Smooth muscle cell (in vitro differentiated cells): ENCODE measurements around the gene PLCB4. TPM values are rescaled to one million over a fixed set of nuclear protein-coding genes. Genes with fewer than 3 reads are reported as not detected.

Experiments used
- DNase-seq: peaks from one replicate; lab custom pipeline; 2025; ENCODE audit not compliant: unreplicated experiment; lab: John Stamatoyannopoulos, UW
- H2AFZ ChIP-seq: fragments of 200-600 bp; sonication (generic); 2 replicates; pipeline ENCODE4 v1.6.0; 2016; ENCODE audit warnings: antibody characterized with exemption, low read depth, mild to moderate bottlenecking
- H3F3A ChIP-seq: fragments of 200-600 bp; sonication (generic); 2 replicates; pipeline ENCODE4 v1.6.0; 2017; ENCODE audit warnings: antibody characterized with exemption, low read depth
- H3K27ac ChIP-seq: fragments of 200-600 bp; sonication (generic); 2 replicates; pipeline ENCODE4 v1.5.1; 2016; ENCODE audit warnings: low read depth, mild to moderate bottlenecking
- H3K27me3 ChIP-seq: fragments of 200-600 bp; sonication (generic); 2 replicates; pipeline ENCODE4 v1.6.1; 2016; ENCODE audit warnings: low read depth, mild to moderate bottlenecking
- H3K36me3 ChIP-seq: fragments of 200-600 bp; sonication (generic); 2 replicates; pipeline ENCODE4 v1.5.1; 2016; ENCODE audit warnings: low read depth
- H3K4me1 ChIP-seq: fragments of 200-600 bp; sonication (generic); 2 replicates; pipeline ENCODE4 v1.5.1; 2016; ENCODE audit warnings: low read depth
- H3K4me2 ChIP-seq: fragments of 200-600 bp; sonication (generic); 2 replicates; pipeline ENCODE4 v1.6.0; 2016; ENCODE audit warnings: mild to moderate bottlenecking
- H3K4me3 ChIP-seq: fragments of 200-600 bp; sonication (generic); 2 replicates; pipeline ENCODE4 v1.5.1; 2016; ENCODE audit warnings: mild to moderate bottlenecking
- H3K79me2 ChIP-seq: fragments of 200-600 bp; sonication (generic); 2 replicates; pipeline ENCODE4 v1.6.0; 2016; ENCODE audit warnings: low read depth, mild to moderate bottlenecking
- H3K9ac ChIP-seq: fragments of 200-600 bp; sonication (generic); 2 replicates; pipeline ENCODE4 v1.6.0; 2016; ENCODE audit warnings: low read depth
- H3K9me3 ChIP-seq: fragments of 200-600 bp; sonication (generic); replicated peaks from 2 replicates; pipeline ENCODE4 v1.5.1; 2016; ENCODE audit warnings: low read depth
- H4K20me1 ChIP-seq: fragments of 200-600 bp; sonication (generic); 2 replicates; pipeline ENCODE4 v1.6.0; 2016; ENCODE audit warnings: low read depth
- WGBS: methylation state at CpG from one replicate; pipeline ENCODE4 v1.1.7; 2016; ENCODE audit warnings: low lambda C conversion rate; 5-methylcytosine and 5-hydroxymethylcytosine counted together
- polyA plus RNA-seq: library from polyadenylated mRNA; unstranded; fragments of >200 nt; fragmentation: Nextera tagmentation; extraction: Ambion mirVana; gene quantifications from 2 replicates; pipeline ENCODE4 v1.2.1, GENCODE V29; 2016
- total RNA-seq: library from RNA; depleted of rRNA; stranded (reverse); fragments of >200 nt; gene quantifications from 2 replicates; pipeline ENCODE4 v1.2.3, GENCODE V29; 2014
- TF ChIP-seq, protein P1 (sequence below): fragments of 200-600 bp; sonication (generic); IDR thresholded peaks from 2 replicates; pipeline ENCODE4 v1.5.1; 2017; ENCODE audit warnings: borderline replicate concordance, mild to moderate bottlenecking, antibody characterized with exemption; ENCODE audit not compliant: insufficient read depth, poor library complexity, severe bottlenecking

Gene PLCB4
- total and polyA plus RNA-seq, 2 experiments from 2014 or later = 3.0 to 5.3 TPM

DNA sequence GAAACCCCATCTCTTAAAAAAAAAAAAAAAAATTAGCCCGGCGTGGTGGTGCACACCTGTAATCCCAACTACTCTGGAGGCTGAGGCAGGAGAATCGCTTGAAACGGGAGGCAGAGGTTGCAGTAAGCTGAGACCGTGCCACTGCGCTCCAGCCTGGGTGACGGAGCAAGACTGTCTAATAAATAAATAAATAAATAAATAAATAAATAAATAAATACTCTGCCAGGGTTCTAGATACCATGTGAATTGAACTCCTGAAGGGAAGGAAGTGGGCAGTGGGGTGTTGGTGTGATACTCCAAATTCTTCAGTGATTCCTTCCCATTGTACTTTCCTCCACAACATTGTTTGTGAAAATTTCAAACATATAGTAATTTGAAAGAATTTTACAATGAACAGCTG, 100.5 kb downstream of the PLCB4 start:
- H3K4me3 ChIP-seq = no peak overlapping the region
- no peaks in the 10 kb centered on the region for H3K79me2 ChIP-seq
- H3F3A ChIP-seq = no peaks in the 10 kb centered on the region
- H3K9me3 ChIP-seq = no peaks in the 10 kb centered on the region
- WGBS = over 99% methylated on average over 7 of the region's 7 CpGs
- no peak overlapping the region for H3K9ac ChIP-seq
- H3K4me2 ChIP-seq = no peak overlapping the region
- no peaks in the 10 kb centered on the region for H3K27me3 ChIP-seq
- no peaks in the 10 kb centered on the region for H3K4me1 ChIP-seq
- no peaks in the 10 kb centered on the region for H3K36me3 ChIP-seq
- DNase-seq = no peak
- H3K27ac ChIP-seq = no peak overlapping the region
- TF ChIP-seq, protein P1, sequence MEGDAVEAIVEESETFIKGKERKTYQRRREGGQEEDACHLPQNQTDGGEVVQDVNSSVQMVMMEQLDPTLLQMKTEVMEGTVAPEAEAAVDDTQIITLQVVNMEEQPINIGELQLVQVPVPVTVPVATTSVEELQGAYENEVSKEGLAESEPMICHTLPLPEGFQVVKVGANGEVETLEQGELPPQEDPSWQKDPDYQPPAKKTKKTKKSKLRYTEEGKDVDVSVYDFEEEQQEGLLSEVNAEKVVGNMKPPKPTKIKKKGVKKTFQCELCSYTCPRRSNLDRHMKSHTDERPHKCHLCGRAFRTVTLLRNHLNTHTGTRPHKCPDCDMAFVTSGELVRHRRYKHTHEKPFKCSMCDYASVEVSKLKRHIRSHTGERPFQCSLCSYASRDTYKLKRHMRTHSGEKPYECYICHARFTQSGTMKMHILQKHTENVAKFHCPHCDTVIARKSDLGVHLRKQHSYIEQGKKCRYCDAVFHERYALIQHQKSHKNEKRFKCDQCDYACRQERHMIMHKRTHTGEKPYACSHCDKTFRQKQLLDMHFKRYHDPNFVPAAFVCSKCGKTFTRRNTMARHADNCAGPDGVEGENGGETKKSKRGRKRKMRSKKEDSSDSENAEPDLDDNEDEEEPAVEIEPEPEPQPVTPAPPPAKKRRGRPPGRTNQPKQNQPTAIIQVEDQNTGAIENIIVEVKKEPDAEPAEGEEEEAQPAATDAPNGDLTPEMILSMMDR = no peak
- no peak overlapping the region for H2AFZ ChIP-seq
- no peaks in the 10 kb centered on the region for H4K20me1 ChIP-seq

DNA sequence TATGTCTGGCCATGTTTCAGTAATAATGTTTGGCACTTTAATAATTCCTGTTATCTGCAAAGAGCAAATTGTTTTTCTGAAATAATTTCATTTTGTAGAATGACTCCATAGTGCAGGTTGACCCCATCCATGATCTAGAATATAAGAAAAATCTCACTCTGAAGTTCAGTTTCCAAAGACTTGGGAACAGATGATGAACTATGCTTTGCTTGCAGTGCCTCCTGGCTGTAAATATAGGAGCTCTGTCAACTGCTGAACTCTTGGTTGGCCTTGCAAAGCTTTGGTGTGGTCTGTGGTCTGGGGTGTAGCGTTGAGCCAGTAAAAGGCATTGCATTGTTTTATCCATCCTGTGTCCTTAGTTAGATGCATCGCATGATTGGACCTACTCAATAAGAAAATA, 104.0 kb downstream of the PLCB4 start:
- WGBS = 78% methylated on average over 2 of the region's 2 CpGs
- no peak for DNase-seq

DNA sequence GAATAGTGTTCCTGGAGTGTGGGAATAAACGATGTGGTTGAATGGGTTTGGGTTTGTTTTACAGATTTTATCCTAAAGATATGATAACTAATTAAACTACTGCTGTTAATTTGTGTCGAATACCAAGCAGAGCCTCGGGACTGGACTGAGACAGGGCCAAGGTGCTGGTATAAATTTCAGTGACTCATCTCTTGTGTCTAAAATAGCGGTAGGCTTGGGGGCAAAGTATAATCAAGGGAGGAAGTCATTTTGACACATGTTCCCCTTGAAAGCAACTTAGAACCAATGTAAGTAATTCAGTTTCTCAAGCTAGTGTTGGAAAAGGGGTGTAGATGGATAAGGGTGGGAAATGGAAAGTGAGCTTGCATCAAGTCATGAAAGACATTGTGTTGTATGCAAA, 108.4 kb downstream of the PLCB4 start:
- H2AFZ ChIP-seq = no peak overlapping the region
- no peak overlapping the region for H3K4me3 ChIP-seq
- H3K79me2 ChIP-seq = no peaks in the 10 kb centered on the region
- no peak for DNase-seq
- no peaks in the 10 kb centered on the region for H3K36me3 ChIP-seq
- TF ChIP-seq, protein P1 = no peak
- no peak overlapping the region for H3K27ac ChIP-seq
- no peaks in the 10 kb centered on the region for H3K4me1 ChIP-seq
- no peaks in the 10 kb centered on the region for H3K27me3 ChIP-seq
- H4K20me1 ChIP-seq = no peaks in the 10 kb centered on the region
- H3K9ac ChIP-seq = no peak overlapping the region
- WGBS = 84% methylated on average over 4 of the region's 4 CpGs
- no peaks in the 10 kb centered on the region for H3K9me3 ChIP-seq
- H3K4me2 ChIP-seq = no peak overlapping the region
- no peaks in the 10 kb centered on the region for H3F3A ChIP-seq

More for the DNA sequence above, 104.0 kb downstream of the PLCB4 start:
- H2AFZ ChIP-seq = no peak overlapping the region
- no peaks in the 10 kb centered on the region for H4K20me1 ChIP-seq
- H3K79me2 ChIP-seq = no peaks in the 10 kb centered on the region
- H3K9me3 ChIP-seq = no peaks in the 10 kb centered on the region
- H3K4me3 ChIP-seq = no peak overlapping the region
- TF ChIP-seq, protein P1 = no peak
- H3K4me2 ChIP-seq = no peak overlapping the region
- H3K27ac ChIP-seq = no peak overlapping the region
- no peaks in the 10 kb centered on the region for H3K4me1 ChIP-seq
- no peaks in the 10 kb centered on the region for H3F3A ChIP-seq
- H3K36me3 ChIP-seq = no peaks in the 10 kb centered on the region
- no peak overlapping the region for H3K9ac ChIP-seq
- no peaks in the 10 kb centered on the region for H3K27me3 ChIP-seq

DNA sequence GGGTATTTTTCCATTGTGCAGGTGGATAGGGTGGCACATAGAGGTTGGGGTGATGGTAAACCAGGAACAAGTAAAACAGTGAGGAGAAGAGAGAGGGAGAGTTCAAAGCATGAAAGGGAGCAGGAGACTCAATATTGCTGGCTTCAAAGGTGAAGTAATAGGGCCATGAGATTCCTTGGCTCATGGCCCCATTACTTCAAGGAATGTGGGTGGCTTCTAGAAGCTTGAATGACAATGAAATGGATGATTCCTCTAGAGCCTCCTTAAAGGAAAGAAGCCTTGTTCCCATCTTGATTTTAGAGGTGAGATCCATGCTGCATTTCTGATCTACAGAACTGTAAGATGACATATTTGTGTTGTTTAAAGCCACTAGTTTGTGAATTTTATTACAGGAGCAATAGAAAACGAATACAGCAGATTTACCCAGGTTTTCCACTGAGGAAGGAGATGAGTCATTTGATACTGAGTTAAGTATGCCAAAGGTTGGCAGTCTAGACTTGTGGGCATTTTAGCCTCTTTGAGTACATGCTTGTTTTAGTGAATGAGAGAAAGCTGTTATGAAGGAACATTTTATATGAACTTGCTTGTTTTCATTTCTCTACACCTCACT, 110.4 kb downstream of the PLCB4 start:
- H4K20me1 ChIP-seq = no peaks in the 10 kb centered on the region
- H3K79me2 ChIP-seq = no peaks in the 10 kb centered on the region
- H3K9me3 ChIP-seq = no peaks in the 10 kb centered on the region
- no peaks in the 10 kb centered on the region for H3K27me3 ChIP-seq
- no peak overlapping the region for H3K4me3 ChIP-seq
- no peak overlapping the region for H2AFZ ChIP-seq
- H3K4me1 ChIP-seq = no peaks in the 10 kb centered on the region
- no peak for DNase-seq
- H3K4me2 ChIP-seq = no peak overlapping the region
- H3K9ac ChIP-seq = no peak overlapping the region
- WGBS = 79% methylated on average over 1 of the region's 1 CpG
- no peaks in the 10 kb centered on the region for H3K36me3 ChIP-seq
- no peaks in the 10 kb centered on the region for H3F3A ChIP-seq
- H3K27ac ChIP-seq = no peak overlapping the region
- TF ChIP-seq, protein P1 = no peak
